Tibial nerve (tissue), 4 donors: ENCODE measurements around the gene PPP1R15B. TPM values are rescaled to one million over a fixed set of nuclear protein-coding genes. Genes with fewer than 3 reads are reported as not detected.

Experiments used
- DNase-seq, 2 donors: peaks; one replicate each; pipeline ENCODE4 v3.0.0-alpha.2; 2019; ENCODE audit warnings: low spot score in 2 of 2
- H3K27ac ChIP-seq, 4 donors: fragments of 200-600 bp; sonication (generic) in 3 of 4; one replicate each; pipeline ENCODE4 v1.5.1; 2017 to 2019; ENCODE audit warnings: mild to moderate bottlenecking in 1 of 4
- H3K27me3 ChIP-seq, 2 donors: fragments of 200-600 bp; sonication (generic) in 1 of 2; one replicate each; pipeline versions ENCODE4 v1.5.1 to v1.6.0; 2017 to 2019
- H3K36me3 ChIP-seq, 3 donors: fragments of 200-600 bp; sonication (generic); one replicate each; pipeline ENCODE4 v1.5.1; 2018 to 2019
- H3K4me1 ChIP-seq, 4 donors: fragments of 200-600 bp; sonication (generic) in 3 of 4; one replicate each; pipeline ENCODE4 v1.5.1; 2017 to 2019
- H3K4me3 ChIP-seq, 4 donors: fragments of 200-600 bp; sonication (generic) in 3 of 4; one replicate each; pipeline ENCODE4 v1.5.1; 2017 to 2019; ENCODE audit warnings: mild to moderate bottlenecking in 1 of 4, moderate library complexity in 1 of 4
- H3K9me3 ChIP-seq, 4 donors: fragments of 200-600 bp; sonication (generic) in 3 of 4; one replicate each; pipeline ENCODE4 v1.5.1; 2017 to 2019
- CTCF ChIP-seq, 5 experiments: fragments of 200-600 bp in 3 of 5; fragments of 450-650 bp in 2 of 5; sonication (generic) in 3 of 5; IDR thresholded peaks; one replicate each; pipeline ENCODE4 v1.5.1; 2016 to 2019; ENCODE audit warnings: antibody characterized with exemption in 5 of 5, mild to moderate bottlenecking in 3 of 5, moderate library complexity in 2 of 5
- EP300 ChIP-seq, 2 donors: sonication (generic); formaldehyde crosslinking; IDR thresholded peaks; one replicate each; pipeline ENCODE4 v1.6.1; 2017; ENCODE audit warnings: antibody characterized with exemption in 2 of 2, mild to moderate bottlenecking in 1 of 2
- POLR2A ChIP-seq, 2 donors: fragments of 450-650 bp; IDR thresholded peaks; one replicate each; pipeline ENCODE4 v1.6.1; 2017; ENCODE audit warnings: antibody characterized with exemption in 2 of 2, mild to moderate bottlenecking in 2 of 2, moderate library complexity in 2 of 2
- WGBS, 2 donors: methylation state at CpG; one replicate each; pipeline ENCODE4 v1.1.5; 2018; 5-methylcytosine and 5-hydroxymethylcytosine counted together
- total RNA-seq, 4 donors: library from RNA; depleted of rRNA; stranded (reverse); fragments of >200 nt; gene quantifications; one replicate each; pipeline ENCODE4 v1.1.0, GENCODE V29; 2016

Gene PPP1R15B
- total RNA-seq, 4 donors from 2014 or later, result 42.9 to 59.9 (median 49.2) TPM

- Histone ChIP-seq H3K9me3 (no peaks in the 10 kb centered on the region), H3K27ac (peak overlapping the region in 3 of 4 donors; percentile 7 to 76 (median 72)), H3K4me1 (peaks cover 4 to 58% (median 18%) of the 10 kb centered on the region in 4 donors), H3K36me3 (peaks cover 0 to 79% (median 10%) of the 10 kb centered on the region in 3 donors), H3K4me3 (no peak overlapping the region), H3K27me3 (no peaks in the 10 kb centered on the region)
- WGBS, 2 donors, result 76 to 91% methylated on average over 11 of the region's 11 CpGs
- no peak for DNase-seq
- TF ChIP-seq CTCF (IDR thresholded peaks at IDR 0.05), result no peak
- TF ChIP-seq POLR2A (IDR thresholded peaks at IDR 0.05), result no peak
- no peak for TF ChIP-seq EP300 (IDR thresholded peaks at IDR 0.05)
Observed at GRCh38 chr1:204443871-204444581, 32.4 kb upstream of the PPP1R15B start.

GRCh38 chr1:204443260-204443619, 31.6 kb upstream of the PPP1R15B start:
- peaks cover 4 to 61% (median 18%) of the 10 kb centered on the region in 4 donors for H3K4me1 ChIP-seq
- 72 to 75% methylated on average over 8 of the region's 8 CpGs for WGBS, 2 donors
- TF ChIP-seq POLR2A (IDR thresholded peaks at IDR 0.05) (no peak), EP300 (IDR thresholded peaks at IDR 0.05) (no peak), CTCF (IDR thresholded peaks at IDR 0.05) (no peak)
- DNase-seq, result no peak
- H3K9me3 ChIP-seq, result no peaks in the 10 kb centered on the region
- H3K27me3 ChIP-seq, result no peaks in the 10 kb centered on the region
- peaks cover 0 to 79% (median 10%) of the 10 kb centered on the region in 3 donors for H3K36me3 ChIP-seq
- H3K27ac ChIP-seq, result peak overlapping the region; percentile 7 to 76 (median 46)
- no peak overlapping the region for H3K4me3 ChIP-seq

GRCh38 chr1:204442376-204443259, 31.0 kb upstream of the PPP1R15B start:
- TF ChIP-seq POLR2A (IDR thresholded peaks at IDR 0.05), result no peak
- TF ChIP-seq EP300 (IDR thresholded peaks at IDR 0.05), result peak in 1 of 2 donors; percentile 67
- Histone ChIP-seq H3K27me3 (no peaks in the 10 kb centered on the region), H3K27ac (peak overlapping the region; percentile 7 to 76 (median 46)), H3K4me1 (peaks cover 4 to 61% (median 18%) of the 10 kb centered on the region in 4 donors), H3K36me3 (peaks cover 0 to 80% (median 7%) of the 10 kb centered on the region in 3 donors), H3K4me3 (no peak overlapping the region), H3K9me3 (no peaks in the 10 kb centered on the region)
- DNase-seq, result no peak
- 63 to 64% methylated on average over 13 of the region's 13 CpGs for WGBS, 2 donors

GRCh38 chr1:204441558-204441957, 29.9 kb upstream of the PPP1R15B start:
- no peak for DNase-seq
- 84% methylated on average over 6 of the region's 6 CpGs for WGBS, 2 donors
- H3K36me3 ChIP-seq, result peaks cover 0 to 80% (median 0%) of the 10 kb centered on the region in 3 donors
- no peaks in the 10 kb centered on the region for H3K9me3 ChIP-seq
- H3K27ac ChIP-seq, result peak overlapping the region in 2 of 4 donors; percentile 72 to 76
- peaks cover 4 to 56% (median 18%) of the 10 kb centered on the region in 4 donors for H3K4me1 ChIP-seq
- no peaks in the 10 kb centered on the region for H3K27me3 ChIP-seq
- peak in 1 of 2 donors; percentile 32 for TF ChIP-seq EP300 (IDR thresholded peaks at IDR 0.05)
- TF ChIP-seq POLR2A (IDR thresholded peaks at IDR 0.05), result no peak
- H3K4me3 ChIP-seq, result no peak overlapping the region

- 54 to 63% methylated on average over 13 of the region's 13 CpGs for WGBS, 2 donors
- TF ChIP-seq EP300 (IDR thresholded peaks at IDR 0.05) (peak in 1 of 2 donors; percentile 10), POLR2A (IDR thresholded peaks at IDR 0.05) (no peak), CTCF (IDR thresholded peaks at IDR 0.05) (no peak)
- Histone ChIP-seq H3K4me1 (peaks cover 4 to 66% (median 18%) of the 10 kb centered on the region in 4 donors), H3K27me3 (no peaks in the 10 kb centered on the region), H3K27ac (peak overlapping the region in 2 of 4 donors; percentile 5 to 57), H3K9me3 (no peaks in the 10 kb centered on the region), H3K36me3 (peaks cover 0 to 85% (median 0%) of the 10 kb centered on the region in 3 donors), H3K4me3 (no peak overlapping the region)
- DNase-seq, result no peak
Observed at GRCh38 chr1:204439621-204440375, 28.2 kb upstream of the PPP1R15B start.
